Peyer's patch (tissue), 4 donors: ENCODE data around the gene PAQR4.

ENCODE experiments used
- POLR2A ChIP-seq, 2 donors: fragments of 450-650 bp; IDR thresholded peaks; one replicate each; pipeline ENCODE4 v1.5.1; 2017; ENCODE audit warnings: antibody characterized with exemption in 2 of 2, mild to moderate bottlenecking in 2 of 2, moderate library complexity in 2 of 2
- TF ChIP-seq, protein P1 (sequence below), 6 experiments: fragments of 450-650 bp in 4 of 6; fragments of 200-600 bp in 2 of 6; sonication (generic) in 1 of 6; IDR thresholded peaks; one replicate each; pipeline ENCODE4 v1.5.1; 2017 to 2019; ENCODE audit warnings: antibody characterized with exemption in 6 of 6, mild to moderate bottlenecking in 3 of 6, moderate library complexity in 1 of 6

DNA sequence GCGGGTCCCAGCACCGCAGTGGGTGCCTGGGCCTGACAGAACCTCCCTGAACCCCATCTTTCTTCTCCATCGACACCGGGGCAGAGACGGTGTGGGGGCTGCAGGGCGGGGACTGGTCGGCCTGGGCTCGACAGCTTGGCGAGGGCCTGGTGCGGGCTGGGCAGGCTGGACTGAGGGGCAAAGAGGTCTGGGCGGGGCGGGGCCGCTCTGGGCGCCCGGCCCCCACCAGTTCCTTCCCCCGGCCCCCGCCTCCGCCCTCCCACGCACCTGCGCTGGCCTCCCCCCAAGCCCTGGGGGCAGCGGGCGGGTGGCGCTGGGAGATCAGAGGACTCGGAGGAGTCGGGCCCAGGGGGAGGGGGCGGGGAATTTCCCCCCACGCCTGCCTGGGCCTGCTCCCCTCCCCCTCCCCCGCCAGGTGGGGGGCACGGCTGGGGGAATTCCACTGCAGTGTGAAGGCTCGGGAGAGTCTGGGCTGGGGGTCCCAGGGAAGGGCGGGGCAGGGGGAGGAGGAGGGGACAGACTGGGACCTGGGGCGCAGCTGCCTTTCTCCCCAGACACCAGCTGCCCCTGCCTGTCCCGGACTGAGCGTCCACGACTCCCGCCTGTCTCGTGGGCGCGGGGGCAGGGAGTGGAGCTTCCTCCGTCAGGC is 6.0 kb upstream of the PAQR4 start:
- TF ChIP-seq, protein P1, sequence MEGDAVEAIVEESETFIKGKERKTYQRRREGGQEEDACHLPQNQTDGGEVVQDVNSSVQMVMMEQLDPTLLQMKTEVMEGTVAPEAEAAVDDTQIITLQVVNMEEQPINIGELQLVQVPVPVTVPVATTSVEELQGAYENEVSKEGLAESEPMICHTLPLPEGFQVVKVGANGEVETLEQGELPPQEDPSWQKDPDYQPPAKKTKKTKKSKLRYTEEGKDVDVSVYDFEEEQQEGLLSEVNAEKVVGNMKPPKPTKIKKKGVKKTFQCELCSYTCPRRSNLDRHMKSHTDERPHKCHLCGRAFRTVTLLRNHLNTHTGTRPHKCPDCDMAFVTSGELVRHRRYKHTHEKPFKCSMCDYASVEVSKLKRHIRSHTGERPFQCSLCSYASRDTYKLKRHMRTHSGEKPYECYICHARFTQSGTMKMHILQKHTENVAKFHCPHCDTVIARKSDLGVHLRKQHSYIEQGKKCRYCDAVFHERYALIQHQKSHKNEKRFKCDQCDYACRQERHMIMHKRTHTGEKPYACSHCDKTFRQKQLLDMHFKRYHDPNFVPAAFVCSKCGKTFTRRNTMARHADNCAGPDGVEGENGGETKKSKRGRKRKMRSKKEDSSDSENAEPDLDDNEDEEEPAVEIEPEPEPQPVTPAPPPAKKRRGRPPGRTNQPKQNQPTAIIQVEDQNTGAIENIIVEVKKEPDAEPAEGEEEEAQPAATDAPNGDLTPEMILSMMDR (IDR thresholded peaks at IDR 0.05): no peak
- TF ChIP-seq POLR2A (IDR thresholded peaks at IDR 0.05): no peak
